Uterus (tissue), 2 donors: ENCODE data around the gene ADM2.

ENCODE experiments used
- CTCF ChIP-seq, 4 experiments: fragments of 200-600 bp in 2 of 4; fragments of 450-650 bp in 2 of 4; sonication (generic) in 2 of 4; IDR thresholded peaks; one replicate each; pipeline ENCODE4 v1.5.1; 2016 to 2019; ENCODE audit warnings: antibody characterized with exemption in 4 of 4, mild to moderate bottlenecking in 2 of 4, moderate library complexity in 1 of 4
- POLR2A ChIP-seq, 2 donors: fragments of 450-650 bp; IDR thresholded peaks; one replicate each; pipeline ENCODE4 v1.6.1; 2016; ENCODE audit warnings: antibody characterized with exemption in 2 of 2, mild to moderate bottlenecking in 1 of 2, moderate library complexity in 1 of 2

- TF ChIP-seq CTCF (IDR thresholded peaks at IDR 0.05), result no peak
- TF ChIP-seq POLR2A (IDR thresholded peaks at IDR 0.05), result no peak
These were observed 10.9 kb upstream of the ADM2 start for GRCh38 chr22:50470491-50470890.
